Activated CD8-positive, alpha-beta T cell treated with anti-CD3 and anti-CD28 coated beads, Interleukin-2, amount 10 ng/mL, durations not matched to agents 7 days and 5 days (primary cell): ENCODE results near the gene CARMIL3. TPM values are rescaled to one million over a fixed set of nuclear protein-coding genes. Genes with fewer than 3 reads are reported as not detected.

Experiments used
- ATAC-seq: fragments of 150-1000 bp; cut with Tn5 transposase; one replicate; pipeline ENCODE4 v1.10.0; 2021; ENCODE audit warnings: moderate library complexity
- CTCF ChIA-PET: fragments of 350-600 bp; sonication (Branson Sonifier 250); formaldehyde crosslinking; loops from one replicate; lab custom pipeline; 2021; ENCODE audit warnings: antibody characterized with exemption; lab: Charles Lee
- POLR2A ChIA-PET: fragments of 350-600 bp; sonication (Branson Sonifier 250); formaldehyde crosslinking; loops from one replicate; lab custom pipeline; 2021; ENCODE audit warnings: antibody characterized with exemption; lab: Charles Lee
- DNase-seq: peaks from one replicate; pipeline ENCODE4 v3.0.0-alpha.2; 2020
- H3K27ac Mint-ChIP-seq: one replicate; pipeline ENCODE4 v1.8.0; 2021; ENCODE audit warnings: mild to moderate bottlenecking, mixed read lengths
- H3K27me3 Mint-ChIP-seq: one replicate; pipeline ENCODE4 v1.8.0; 2021; ENCODE audit warnings: low read depth, mixed read lengths
- H3K36me3 Mint-ChIP-seq: one replicate; pipeline ENCODE4 v1.8.0; 2021; ENCODE audit warnings: low read depth, mixed read lengths
- H3K4me1 Mint-ChIP-seq: one replicate; pipeline ENCODE4 v1.8.0; 2021; ENCODE audit warnings: low read depth, mixed read lengths
- H3K4me3 Mint-ChIP-seq: one replicate; pipeline ENCODE4 v1.8.0; 2021; ENCODE audit warnings: mild to moderate bottlenecking, mixed read lengths
- H3K9me3 Mint-ChIP-seq: one replicate; pipeline ENCODE4 v1.8.0; 2022; ENCODE audit warnings: mixed read lengths; ENCODE audit not compliant: insufficient read depth
- total RNA-seq, 2 experiments: library from RNA; stranded (reverse); gene quantifications; one replicate each; pipeline ENCODE4 v1.2.3, GENCODE V29; 2021

Gene CARMIL3
- total RNA-seq, 2 experiments from 2014 or later = 0.86 to 0.95 TPM

GRCh38 chr14:24080888-24081738 lies 29.3 kb downstream of the CARMIL3 start:
- CTCF ChIA-PET = interaction anchor here (0.6 to 5.8 kb wide), 11 partner anchors 9 to 128 kb away, joined by 3 to 117 read pairs (median 3); partner anchors contain the start of genes CARMIL3, DHRS4, IRF9 and PCK2
- Mint-ChIP-seq H3K9me3 (no peaks in the 10 kb centered on the region), H3K4me1 (peaks cover 33% of the 10 kb centered on the region), H3K36me3 (no peaks in the 10 kb centered on the region), H3K27ac (peak overlapping the region; percentile 86), H3K27me3 (no peaks in the 10 kb centered on the region), H3K4me3 (peak overlapping the region; percentile 76)
- POLR2A ChIA-PET = interaction anchor here (0.6 to 4.9 kb wide), 19 partner anchors 9 to 530 kb away, joined by 3 to 41 read pairs (median 4); partner anchors contain the start of genes CARMIL3, CHMP4A, CPNE6 and DCAF11
- ATAC-seq = peak; percentile 94
- DNase-seq = peak; percentile 89

GRCh38 chr14:24081739-24082211 lies 30.0 kb downstream of the CARMIL3 start:
- Mint-ChIP-seq H3K27ac (peak overlapping the region; percentile 81), H3K27me3 (no peaks in the 10 kb centered on the region), H3K36me3 (no peaks in the 10 kb centered on the region), H3K9me3 (no peaks in the 10 kb centered on the region), H3K4me1 (peaks cover 26% of the 10 kb centered on the region), H3K4me3 (peak overlapping the region; percentile 70)
- ATAC-seq (no peak), DNase-seq (no peak)
- POLR2A ChIA-PET = interaction anchor here (0.5 to 4.9 kb wide), 12 partner anchors 9 to 230 kb away, joined by 3 to 41 read pairs (median 4); partner anchors contain the start of genes CARMIL3, CPNE6, DCAF11 and IRF9
- CTCF ChIA-PET = interaction anchor here (1.0 to 5.8 kb wide), 6 partner anchors 11 to 79 kb away, joined by 3 to 117 read pairs (median 28); partner anchors contain the start of genes CARMIL3, IRF9 and PCK2

- ATAC-seq (no peak), DNase-seq (no peak)
- no peaks in the 10 kb centered on the region for H3K27me3 Mint-ChIP-seq
- H3K36me3 Mint-ChIP-seq = no peaks in the 10 kb centered on the region
- H3K4me3 Mint-ChIP-seq = peak overlapping the region; percentile 70
- H3K4me1 Mint-ChIP-seq = peaks cover 23% of the 10 kb centered on the region
- no peaks in the 10 kb centered on the region for H3K9me3 Mint-ChIP-seq
- peak overlapping the region; percentile 81 for H3K27ac Mint-ChIP-seq
- POLR2A ChIA-PET = interaction anchor here (0.9 to 4.9 kb wide), 5 partner anchors 8 to 32 kb away, joined by 3 to 41 read pairs (median 4); partner anchors contain the start of genes CPNE6, DCAF11, NRL and PCK2
- CTCF ChIA-PET = interaction anchor here (1.1 to 5.8 kb wide), 6 partner anchors 10 to 62 kb away, joined by 3 to 117 read pairs (median 24); partner anchors contain the start of gene PCK2
Measured at GRCh38 chr14:24082411-24083080, 30.7 kb downstream of the CARMIL3 start.

GRCh38 chr14:24083462-24083861 lies 31.7 kb downstream of the CARMIL3 start:
- POLR2A ChIA-PET = interaction anchor here (4.9 kb wide), 1 partner anchor 10 kb away, joined by 41 read pairs; the partner anchor contains the start of gene PCK2

GRCh38 chr14:24084440-24084839 lies 32.6 kb downstream of the CARMIL3 start:
- Mint-ChIP-seq H3K36me3 (no peaks in the 10 kb centered on the region), H3K4me3 (no peak overlapping the region), H3K27me3 (no peaks in the 10 kb centered on the region), H3K9me3 (no peaks in the 10 kb centered on the region), H3K4me1 (peaks cover 21% of the 10 kb centered on the region), H3K27ac (no peak overlapping the region)
- POLR2A ChIA-PET = interaction anchor here (1.0 to 1.3 kb wide), 2 partner anchors 11 to 158 kb away, joined by 3 read pairs; partner anchors contain the start of gene TINF2
- no peak for ATAC-seq
- DNase-seq = no peak
- CTCF ChIA-PET = interaction anchor here (1.4 to 1.9 kb wide), 3 partner anchors 9 to 24 kb away, joined by 4 to 7 read pairs (median 5); partner anchors contain the start of gene PCK2

More at GRCh38 chr14:24083462-24083861, 31.7 kb downstream of the CARMIL3 start:
- CTCF ChIA-PET = interaction anchor here (1.6 to 5.8 kb wide), 4 partner anchors 9 to 26 kb away, joined by 4 to 117 read pairs (median 40); partner anchors contain the start of gene PCK2
- Mint-ChIP-seq H3K4me3 (no peak overlapping the region), H3K4me1 (peaks cover 23% of the 10 kb centered on the region), H3K36me3 (no peaks in the 10 kb centered on the region), H3K27ac (no peak overlapping the region), H3K9me3 (no peaks in the 10 kb centered on the region), H3K27me3 (no peaks in the 10 kb centered on the region)
- ATAC-seq (no peak), DNase-seq (no peak)

- Mint-ChIP-seq H3K9me3 (no peaks in the 10 kb centered on the region), H3K4me3 (no peak overlapping the region), H3K36me3 (no peaks in the 10 kb centered on the region), H3K4me1 (peaks cover 22% of the 10 kb centered on the region), H3K27me3 (no peaks in the 10 kb centered on the region), H3K27ac (no peak overlapping the region)
- no peak for ATAC-seq
- CTCF ChIA-PET = interaction anchor here (1.1 to 2.3 kb wide), 4 partner anchors 8 to 76 kb away, joined by 3 to 21 read pairs (median 6); partner anchors contain the start of genes IRF9 and PCK2
- no peak for DNase-seq
- POLR2A ChIA-PET = interaction anchor here (0.9 to 1.4 kb wide), 4 partner anchors 10 to 157 kb away, joined by 3 to 4 read pairs (median 3); partner anchors contain the start of gene TINF2
Measured at GRCh38 chr14:24085215-24085614, 33.4 kb downstream of the CARMIL3 start.

- ChIA-PET CTCF (interaction anchor here (0.9 to 2.3 kb wide), 4 partner anchors 22 to 75 kb away, joined by 3 to 21 read pairs (median 6); partner anchors contain the start of gene IRF9), POLR2A (interaction anchor here (0.6 to 1.4 kb wide), 2 partner anchors 22 to 30 kb away, joined by 4 read pairs; no protein-coding TSS in a partner anchor)
- no peaks in the 10 kb centered on the region for H3K9me3 Mint-ChIP-seq
- no peak overlapping the region for H3K4me3 Mint-ChIP-seq
- ATAC-seq (no peak), DNase-seq (no peak)
- H3K36me3 Mint-ChIP-seq = no peaks in the 10 kb centered on the region
- peaks cover 19% of the 10 kb centered on the region for H3K4me1 Mint-ChIP-seq
- H3K27me3 Mint-ChIP-seq = no peaks in the 10 kb centered on the region
- H3K27ac Mint-ChIP-seq = no peak overlapping the region
Measured at GRCh38 chr14:24086193-24086955, 34.6 kb downstream of the CARMIL3 start.

GRCh38 chr14:24087004-24087403 lies 35.2 kb downstream of the CARMIL3 start:
- ChIA-PET POLR2A (interaction anchor here (0.6 kb wide), 1 partner anchor 31 kb away, joined by 4 read pairs; no protein-coding TSS in a partner anchor), CTCF (interaction anchor here (1.5 to 2.3 kb wide), 2 partner anchors 21 to 29 kb away, joined by 7 to 21 read pairs; no protein-coding TSS in a partner anchor)
- ATAC-seq = no peak
- Mint-ChIP-seq H3K27ac (no peak overlapping the region), H3K36me3 (no peaks in the 10 kb centered on the region), H3K9me3 (no peaks in the 10 kb centered on the region), H3K4me3 (no peak overlapping the region), H3K4me1 (peaks cover 16% of the 10 kb centered on the region), H3K27me3 (no peaks in the 10 kb centered on the region)
- no peak for DNase-seq

- no peak overlapping the region for H3K27ac Mint-ChIP-seq
- DNase-seq (no peak), ATAC-seq (no peak)
- H3K36me3 Mint-ChIP-seq = no peaks in the 10 kb centered on the region
- no peak overlapping the region for H3K4me3 Mint-ChIP-seq
- no peaks in the 10 kb centered on the region for H3K27me3 Mint-ChIP-seq
- H3K9me3 Mint-ChIP-seq = no peaks in the 10 kb centered on the region
- POLR2A ChIA-PET = interaction anchor here (0.7 kb wide), 1 partner anchor 28 kb away, joined by 3 read pairs; no protein-coding TSS in a partner anchor
- CTCF ChIA-PET = interaction anchor here (10.4 to 11.8 kb wide), 2 partner anchors 18 to 31 kb away, joined by 213 to 315 read pairs; no protein-coding TSS in a partner anchor
- peaks cover 19% of the 10 kb centered on the region for H3K4me1 Mint-ChIP-seq
Measured at GRCh38 chr14:24088095-24088494, 36.3 kb downstream of the CARMIL3 start.

- H3K9me3 Mint-ChIP-seq = no peaks in the 10 kb centered on the region
- no peak for ATAC-seq
- H3K36me3 Mint-ChIP-seq = peaks cover 3% of the 10 kb centered on the region
Measured at GRCh38 chr14:24089890-24090289, 38.1 kb downstream of the CARMIL3 start.

More at GRCh38 chr14:24089890-24090289, 38.1 kb downstream of the CARMIL3 start:
- Mint-ChIP-seq H3K27ac (no peak overlapping the region), H3K4me1 (peaks cover 29% of the 10 kb centered on the region), H3K4me3 (no peak overlapping the region), H3K27me3 (no peaks in the 10 kb centered on the region)
- ChIA-PET POLR2A (interaction anchor here (1.0 to 1.5 kb wide), 3 partner anchors 8 to 17 kb away, joined by 3 read pairs; no protein-coding TSS in a partner anchor), CTCF (interaction anchor here (1.0 to 11.8 kb wide), 20 partner anchors 9 to 210 kb away, joined by 3 to 315 read pairs (median 9); partner anchors contain the start of genes CARMIL3, DCAF11, DHRS1 and IRF9)
- DNase-seq = no peak
